A549 (cell line): ENCODE data around the gene TBL1XR1. TPM values are rescaled to one million over a fixed set of nuclear protein-coding genes. Genes with fewer than 3 reads are reported as not detected.

Experiments used
- ATAC-seq, 2 experiments: fragments of 200-7000 bp in 1 of 2; fragments of >200 bp in 1 of 2; cut with Nextera tagmentation in 1 of 2; cut with Tn5 transposase in 1 of 2; 3 replicates each; pipeline versions ENCODE4 v1.8.0 to v1.9.1; 2018 to 2020; ENCODE audit warnings: mild to moderate bottlenecking in 1 of 2, moderate library complexity in 1 of 2
- CTCF ChIA-PET: fragments of 300-600 bp; sonication (Branson Sonifier 250); formaldehyde crosslinking; extraction: SDS; loops from one replicate; lab custom pipeline; 2021; ENCODE audit warnings: antibody characterized with exemption, inconsistent platforms; lab: Yijun Ruan, JAX
- POLR2A ChIA-PET: fragments of 350-600 bp; formaldehyde crosslinking; extraction: SDS; loops from one replicate; lab custom pipeline; 2021; ENCODE audit warnings: antibody characterized with exemption, inconsistent platforms; lab: Yijun Ruan, JAX
- DNase-seq, 2 experiments: peaks; one replicate each; pipeline versions ENCODE4 v3.0.0 to v3.0.0-alpha.2; 2011 to 2016; ENCODE audit warnings: low read depth in 1 of 2, low spot score in 1 of 2
- FAIRE-seq: peaks from 2 replicates; lab custom pipeline; 2011; peaks lifted over from hg19 to GRCh38; lab: Jason Lieb, UNC
- H3K27ac ChIP-seq, 2 experiments: fragments of >200 bp; sonication (Bioruptor Twin); formaldehyde crosslinking; 3 replicates each; pipeline ENCODE4 v1.5.1; 2016 to 2017
- H3K4me1 ChIP-seq: fragments of >200 bp; sonication (Bioruptor Twin); formaldehyde crosslinking; 3 replicates; pipeline ENCODE4 v1.6.1; 2016
- H3K4me2 ChIP-seq: fragments of >200 bp; sonication (Bioruptor Twin); formaldehyde crosslinking; 3 replicates; pipeline ENCODE4 v1.6.1; 2016
- H3K4me3 ChIP-seq: fragments of >200 bp; sonication (Bioruptor Twin); formaldehyde crosslinking; 3 replicates; pipeline ENCODE4 v1.5.1; 2016
- H3K9me3 ChIP-seq: fragments of >200 bp; sonication (Bioruptor Twin); formaldehyde crosslinking; 3 replicates; pipeline ENCODE4 v1.6.1; 2016
- CEBPB ChIP-seq, 2 experiments: fragments of >200 bp in 1 of 2; sonication (Bioruptor Twin) in 1 of 2; formaldehyde crosslinking in 1 of 2; IDR thresholded peaks; 2 replicates each; pipeline ENCODE4 v1.6.1; 2012 to 2016
- CHD4 ChIP-seq: fragments of 200-600 bp; sonication (generic); IDR thresholded peaks from 2 replicates; pipeline ENCODE4 v1.6.1; 2016; ENCODE audit warnings: antibody characterized with exemption, mild to moderate bottlenecking, borderline replicate concordance
- CTCF ChIP-seq: fragments of >200 bp; sonication (Bioruptor Twin); formaldehyde crosslinking; IDR thresholded peaks from 3 replicates; pipeline ENCODE4 v1.5.1; 2016
- EP300 ChIP-seq, 2 experiments: fragments of >200 bp; sonication (Bioruptor Twin); formaldehyde crosslinking; IDR thresholded peaks; 2 replicates in 1 of 2; 3 replicates in 1 of 2; pipeline ENCODE4 v1.6.1; 2016 to 2017
- GATA3 ChIP-seq: IDR thresholded peaks from 2 replicates; pipeline ENCODE4 v1.6.1; 2012; ENCODE audit warnings: borderline replicate concordance
- HES2 ChIP-seq: fragments of >200 bp; sonication (Bioruptor Twin); formaldehyde crosslinking; IDR thresholded peaks from 2 replicates; pipeline ENCODE4 v1.6.1; 2016
- HOXA7 ChIP-seq: fragments of 250-450 bp; sonication (Bioruptor Pico); IDR thresholded peaks from 2 replicates; pipeline ENCODE4 v1.5.0; 2020; ENCODE audit warnings: mild to moderate bottlenecking, moderate library complexity
- JUN ChIP-seq, 2 experiments: fragments of >200 bp; sonication (Bioruptor Twin); formaldehyde crosslinking; IDR thresholded peaks; 2 replicates in 1 of 2; 3 replicates in 1 of 2; pipeline ENCODE4 v1.6.1; 2016 to 2017
- JUNB ChIP-seq: fragments of >200 bp; sonication (Bioruptor Twin); formaldehyde crosslinking; IDR thresholded peaks from 2 replicates; pipeline ENCODE4 v1.6.1; 2016
- KDM1A ChIP-seq: fragments of 200-600 bp; sonication (generic); IDR thresholded peaks from 2 replicates; pipeline ENCODE4 v1.6.1; 2016; ENCODE audit warnings: low read depth, mild to moderate bottlenecking
- MYC ChIP-seq: IDR thresholded peaks from 2 replicates; pipeline ENCODE4 v1.6.1; 2012; ENCODE audit warnings: mild to moderate bottlenecking, inconsistent platforms, low read length, improper control_type of control experiment, borderline replicate concordance
- NFE2L2 ChIP-seq: fragments of 150-350 bp; conservative IDR thresholded peaks from 2 replicates; pipeline ENCODE4 v1.6.1; 2014; ENCODE audit warnings: low read length
- NPAS2 ChIP-seq: fragments of 250-450 bp; sonication (Bioruptor Pico); IDR thresholded peaks from 2 replicates; pipeline ENCODE4 v1.8.0; 2022; ENCODE audit warnings: mild to moderate bottlenecking, moderate library complexity, borderline replicate concordance
- PBX3 ChIP-seq: IDR thresholded peaks from 2 replicates; pipeline ENCODE4 v1.6.1; 2012
- PHF8 ChIP-seq: fragments of 200-600 bp; sonication (generic); IDR thresholded peaks from 2 replicates; pipeline ENCODE4 v1.6.1; 2016; ENCODE audit warnings: low read depth, mild to moderate bottlenecking, antibody characterized with exemption, moderate library complexity, borderline replicate concordance
- POLR2AphosphoS2 ChIP-seq: conservative IDR thresholded peaks from 2 replicates; pipeline ENCODE4 v1.6.1; 2012; ENCODE audit warnings: low read length, improper control_type of control experiment, inconsistent platforms
- RAD21 ChIP-seq, 2 experiments: fragments of >200 bp in 1 of 2; sonication (Bioruptor Twin) in 1 of 2; formaldehyde crosslinking in 1 of 2; IDR thresholded peaks in 1 of 2; conservative IDR thresholded peaks in 1 of 2; 2 replicates in 1 of 2; 3 replicates in 1 of 2; pipeline ENCODE4 v1.6.1; 2012 to 2018; ENCODE audit warnings: inconsistent platforms in 1 of 2
- SMC3 ChIP-seq: fragments of >200 bp; sonication (Bioruptor Twin); formaldehyde crosslinking; IDR thresholded peaks from 3 replicates; pipeline ENCODE4 v1.6.1; 2018; ENCODE audit warnings: inconsistent platforms
- TP53 ChIP-seq: fragments of 250-450 bp; sonication (Bioruptor Pico); IDR thresholded peaks from 2 replicates; pipeline ENCODE4 v1.5.0; 2021; ENCODE audit warnings: mild to moderate bottlenecking, moderate library complexity
- ZSCAN20 ChIP-seq: fragments of 250-450 bp; sonication (Bioruptor Pico); IDR thresholded peaks from 2 replicates; pipeline ENCODE4 v1.8.0; 2022; ENCODE audit warnings: mild to moderate bottlenecking, moderate library complexity
- WGBS: methylation state at CpG from one replicate; pipeline ENCODE4 v1.1.6; 2017; ENCODE audit errors: missing lambda C conversion rate; 5-methylcytosine and 5-hydroxymethylcytosine counted together
- polyA plus RNA-seq, 4 experiments: library from polyadenylated mRNA; depleted of rRNA in 3 of 4; stranded (reverse); fragments of >200 nt; fragmentation: RNase III in 1 of 4; extraction: RNeasy Plus Mini Kit Qiagen cat#74134 plus additional on column Dnase treatment in 1 of 4; gene quantifications; 2 replicates in 3 of 4; 3 replicates in 1 of 4; pipeline ENCODE4 v1.2.3, GENCODE V29; 2011 to 2017
- TF ChIP-seq, protein P1 (sequence below): fragments of 450-650 bp; IDR thresholded peaks from 2 replicates; pipeline ENCODE4 v1.6.1; 2014; ENCODE audit warnings: antibody characterized with exemption
- TF ChIP-seq, protein P2 (sequence below): IDR thresholded peaks from 2 replicates; pipeline ENCODE4 v1.6.1; 2012; ENCODE audit warnings: low read depth, borderline replicate concordance
- TF ChIP-seq, protein P3 (sequence below): fragments of >200 bp; sonication (Bioruptor Twin); formaldehyde crosslinking; IDR thresholded peaks from 3 replicates; pipeline ENCODE4 v1.6.1; 2016

Gene TBL1XR1
- polyA plus RNA-seq, 2 of the 4 experiments (the other 2 are of a cell fraction) = 41.4 to 106 TPM

DNA sequence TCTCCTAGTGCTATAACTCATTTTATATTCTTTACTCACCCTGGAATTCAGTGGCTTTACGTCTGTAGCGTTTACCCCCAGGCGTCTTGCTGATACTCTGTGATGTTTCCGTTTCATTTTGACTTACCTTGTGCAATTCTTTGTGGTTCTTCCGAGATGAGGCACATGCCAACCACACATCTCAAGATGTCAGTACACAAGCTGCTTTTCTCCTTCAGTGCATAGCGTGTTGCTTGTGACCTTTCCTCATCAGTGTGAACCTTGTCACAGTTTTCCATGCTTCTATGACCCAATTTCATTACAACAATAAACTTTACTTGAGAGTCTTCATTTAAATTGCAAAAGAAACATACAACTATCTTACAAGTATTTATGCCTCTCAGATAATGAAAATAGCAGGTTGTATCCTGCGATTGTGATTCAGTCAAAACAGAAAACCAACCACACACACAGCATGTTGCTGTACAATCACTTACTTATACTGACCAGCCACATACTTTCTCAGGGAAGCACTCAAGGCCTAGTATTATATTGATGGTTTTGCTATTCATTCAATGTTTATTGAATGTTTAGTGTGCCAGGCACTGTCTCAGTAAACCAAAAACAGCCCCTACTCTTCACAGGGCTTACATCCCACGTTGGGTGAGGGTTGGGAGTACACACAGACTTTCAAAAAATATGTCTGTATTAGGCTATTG lies 4.6 kb upstream of the TBL1XR1 start:
- no peak for ATAC-seq
- no peak overlapping the region for H3K27ac ChIP-seq
- ChIA-PET CTCF (no interaction called here), POLR2A (interaction anchor here (0.6 kb wide), 1 partner anchor 158 kb away, joined by 7 read pairs; no protein-coding TSS in a partner anchor)
- 78% methylated on average over 8 of the region's 8 CpGs for WGBS
- H3K4me2 ChIP-seq = no peak overlapping the region
- no peaks in the 10 kb centered on the region for H3K9me3 ChIP-seq
- H3K4me1 ChIP-seq = peaks cover 16% of the 10 kb centered on the region
- TF ChIP-seq CTCF (no peak), MYC (no peak), CHD4 (no peak), NPAS2 (no peak), ZSCAN20 (CRISPR knock-in tag) (no peak), EP300 (IDR thresholded peaks at IDR 0.05) (no peak), PBX3 (no peak), HES2 (no peak), CEBPB (IDR thresholded peaks at IDR 0.05) (no peak), SMC3 (no peak), RAD21 (conservative IDR thresholded peaks at IDR 0.05 in 1 of 2, IDR thresholded peaks at IDR 0.05 in 1 of 2) (no peak), KDM1A (no peak), JUNB (no peak), JUN (IDR thresholded peaks at IDR 0.05) (no peak)
- TF ChIP-seq, protein P1, sequence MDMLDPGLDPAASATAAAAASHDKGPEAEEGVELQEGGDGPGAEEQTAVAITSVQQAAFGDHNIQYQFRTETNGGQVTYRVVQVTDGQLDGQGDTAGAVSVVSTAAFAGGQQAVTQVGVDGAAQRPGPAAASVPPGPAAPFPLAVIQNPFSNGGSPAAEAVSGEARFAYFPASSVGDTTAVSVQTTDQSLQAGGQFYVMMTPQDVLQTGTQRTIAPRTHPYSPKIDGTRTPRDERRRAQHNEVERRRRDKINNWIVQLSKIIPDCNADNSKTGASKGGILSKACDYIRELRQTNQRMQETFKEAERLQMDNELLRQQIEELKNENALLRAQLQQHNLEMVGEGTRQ = no peak
- TF ChIP-seq, protein P2, sequence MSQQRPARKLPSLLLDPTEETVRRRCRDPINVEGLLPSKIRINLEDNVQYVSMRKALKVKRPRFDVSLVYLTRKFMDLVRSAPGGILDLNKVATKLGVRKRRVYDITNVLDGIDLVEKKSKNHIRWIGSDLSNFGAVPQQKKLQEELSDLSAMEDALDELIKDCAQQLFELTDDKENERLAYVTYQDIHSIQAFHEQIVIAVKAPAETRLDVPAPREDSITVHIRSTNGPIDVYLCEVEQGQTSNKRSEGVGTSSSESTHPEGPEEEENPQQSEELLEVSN = no peak
- DNase-seq = no peak
- no peak for FAIRE-seq
- no peak overlapping the region for H3K4me3 ChIP-seq

GRCh38 chr3:177199206-177199760 lies 2.0 kb upstream of the TBL1XR1 start:
- FAIRE-seq (no peak), DNase-seq (no peak), ATAC-seq (no peak)
- POLR2A ChIA-PET = interaction anchor here (1.4 to 3.5 kb wide), 2 partner anchors 159 to 161 kb away, joined by 5 to 31 read pairs; no protein-coding TSS in a partner anchor
- Histone ChIP-seq H3K4me1 (peaks cover 23% of the 10 kb centered on the region), H3K4me2 (peak overlapping the region; percentile 86), H3K4me3 (no peak overlapping the region), H3K27ac (peak overlapping the region; percentile 97 to 100; a peak in 4 of 6 replicates), H3K9me3 (no peaks in the 10 kb centered on the region)
- WGBS = 73% methylated on average over 6 of the region's 6 CpGs
- TF ChIP-seq, protein P3, sequence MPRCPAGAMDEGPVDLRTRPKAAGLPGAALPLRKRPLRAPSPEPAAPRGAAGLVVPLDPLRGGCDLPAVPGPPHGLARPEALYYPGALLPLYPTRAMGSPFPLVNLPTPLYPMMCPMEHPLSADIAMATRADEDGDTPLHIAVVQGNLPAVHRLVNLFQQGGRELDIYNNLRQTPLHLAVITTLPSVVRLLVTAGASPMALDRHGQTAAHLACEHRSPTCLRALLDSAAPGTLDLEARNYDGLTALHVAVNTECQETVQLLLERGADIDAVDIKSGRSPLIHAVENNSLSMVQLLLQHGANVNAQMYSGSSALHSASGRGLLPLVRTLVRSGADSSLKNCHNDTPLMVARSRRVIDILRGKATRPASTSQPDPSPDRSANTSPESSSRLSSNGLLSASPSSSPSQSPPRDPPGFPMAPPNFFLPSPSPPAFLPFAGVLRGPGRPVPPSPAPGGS = no peak
- no peak for TF ChIP-seq NFE2L2
- TF ChIP-seq CHD4 = no peak
- no peak for TF ChIP-seq PHF8
- TF ChIP-seq POLR2AphosphoS2 = no peak
- TF ChIP-seq EP300 (IDR thresholded peaks at IDR 0.05) = no peak
- TF ChIP-seq MYC = no peak
- TF ChIP-seq HOXA7 (CRISPR knock-in tag) = no peak
- no peak for TF ChIP-seq TP53 (CRISPR knock-in tag)
- no peak for TF ChIP-seq GATA3
- CTCF ChIA-PET = no interaction called here
